Measurements from ENCODE around the gene EVPL.
"Not testable (repeated sequence)": the region's sequence is repeated elsewhere in the genome, so short reads cannot be mapped to it uniquely, and the experiment has no call there.

EVPL gene

DNA sequence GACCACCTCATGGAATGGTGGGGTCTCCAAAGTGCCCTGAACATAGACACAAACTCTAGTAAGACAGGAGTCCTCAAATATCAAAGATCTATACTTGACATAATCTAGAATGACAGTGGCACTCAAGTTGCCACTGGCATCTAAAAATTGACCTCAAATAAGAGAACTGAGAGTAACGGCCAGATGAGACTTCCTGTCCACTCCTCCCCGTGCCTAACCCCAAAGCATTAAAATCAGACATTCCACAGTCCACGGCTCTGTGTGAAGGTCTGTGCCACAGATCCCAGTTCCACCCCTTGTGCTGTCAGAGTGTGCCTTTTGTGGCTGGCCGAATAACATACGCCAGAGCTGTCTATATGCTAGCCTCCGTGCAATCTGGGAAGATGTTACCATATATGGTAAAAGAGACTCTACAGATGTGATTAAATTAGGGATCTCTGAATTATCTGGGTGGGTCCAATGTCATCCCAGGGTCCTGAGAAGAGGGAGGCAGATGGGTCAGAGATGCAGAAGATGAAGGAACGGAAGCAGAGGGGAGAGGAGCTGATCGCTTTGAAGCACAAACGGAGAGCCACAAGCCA, 21.0 kb upstream of the EVPL start:
- DNase-seq (ENCODE audit: low read depth), result no peak

DNA sequence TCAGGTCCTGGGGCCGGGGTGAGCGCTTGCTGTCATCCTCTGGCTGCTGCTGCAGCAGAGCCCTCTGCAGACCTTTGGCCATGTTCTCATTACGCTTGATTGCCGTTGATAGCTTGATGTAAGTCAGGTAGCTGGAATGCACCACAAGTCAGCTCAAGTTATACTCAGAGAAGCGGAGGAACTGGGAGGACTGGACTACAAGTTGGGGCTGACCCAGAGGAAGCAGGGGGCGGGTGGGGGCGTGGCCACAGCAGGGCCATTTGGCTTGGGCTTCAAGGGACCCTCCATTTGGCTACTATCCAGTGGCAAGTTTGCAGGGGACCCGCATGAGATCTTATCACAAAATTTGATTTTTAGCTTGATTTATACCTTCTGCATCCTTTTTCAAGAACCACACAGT, 19.0 kb upstream of the EVPL start:
- DNase-seq (ENCODE audit: low read depth), result no peak

DNA sequence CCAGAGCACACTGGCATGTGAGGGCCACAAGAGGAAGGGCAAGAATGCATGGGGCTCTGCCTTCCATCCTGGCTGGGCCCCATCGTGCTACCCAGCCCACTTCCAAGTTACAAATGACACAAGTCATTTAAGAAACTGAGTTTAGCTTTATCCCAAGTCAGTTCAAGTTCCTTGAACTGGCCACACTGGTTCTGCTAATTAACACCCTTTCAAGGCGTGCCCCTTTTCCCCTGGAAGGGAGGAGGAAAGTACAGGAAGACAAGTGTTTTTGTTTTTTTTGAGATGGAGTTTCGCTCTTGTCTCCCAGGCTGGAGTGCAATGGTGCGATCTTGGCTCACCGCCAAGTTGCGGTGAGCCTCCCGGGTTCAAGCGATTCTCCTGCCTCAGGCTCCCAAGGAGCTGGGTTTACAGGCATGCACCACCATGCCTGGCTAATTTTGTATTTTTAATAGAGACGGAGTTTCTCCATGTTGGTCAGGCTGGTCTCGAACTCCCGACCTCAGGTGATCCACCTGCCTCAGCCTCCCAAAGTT, 17.4 kb upstream of the EVPL start:
- not testable (repeated sequence) for DNase-seq (ENCODE audit: low read depth)

DNA sequence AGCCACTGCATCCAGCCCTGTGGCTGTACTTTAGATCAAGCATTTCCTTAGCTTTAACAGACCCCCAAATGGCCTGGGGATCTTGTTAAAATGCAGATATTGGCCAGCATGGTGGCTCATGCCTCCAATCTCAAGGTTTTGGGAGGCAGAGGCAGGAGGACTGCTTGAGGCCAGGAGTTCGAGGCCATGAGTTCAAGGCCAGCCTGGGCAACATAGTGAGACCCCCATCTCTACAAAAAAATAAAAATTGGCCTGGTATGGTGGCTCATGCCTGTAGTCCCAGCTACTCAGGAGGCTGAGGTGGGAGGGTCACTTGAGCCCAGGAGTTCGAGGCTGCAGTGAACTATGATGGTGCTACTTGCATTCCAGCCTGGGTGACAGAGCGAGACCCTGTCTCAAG, 15.8 kb upstream of the EVPL start:
- not testable (repeated sequence) for DNase-seq (ENCODE audit: low read depth)

DNA sequence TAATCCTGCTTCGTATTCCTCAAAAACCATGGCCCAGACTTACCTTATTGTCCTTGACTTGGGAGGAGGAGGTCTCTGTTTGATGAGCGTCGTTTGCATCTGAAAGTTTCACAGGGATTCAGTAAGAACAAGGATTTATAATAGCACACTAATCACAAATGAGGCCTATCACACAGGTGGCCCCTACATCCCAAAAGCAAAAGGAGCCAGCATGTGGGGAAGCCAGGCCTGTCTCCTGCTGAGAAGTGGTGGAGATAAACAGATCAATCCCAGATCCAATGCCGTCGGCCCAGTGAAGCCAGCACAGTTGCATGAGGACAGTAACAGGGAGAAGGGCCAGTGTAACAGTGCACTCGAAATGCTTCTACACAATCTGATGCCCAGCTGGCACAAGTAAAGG, 13.3 kb upstream of the EVPL start:
- no peak for DNase-seq (ENCODE audit: low read depth)

DNA sequence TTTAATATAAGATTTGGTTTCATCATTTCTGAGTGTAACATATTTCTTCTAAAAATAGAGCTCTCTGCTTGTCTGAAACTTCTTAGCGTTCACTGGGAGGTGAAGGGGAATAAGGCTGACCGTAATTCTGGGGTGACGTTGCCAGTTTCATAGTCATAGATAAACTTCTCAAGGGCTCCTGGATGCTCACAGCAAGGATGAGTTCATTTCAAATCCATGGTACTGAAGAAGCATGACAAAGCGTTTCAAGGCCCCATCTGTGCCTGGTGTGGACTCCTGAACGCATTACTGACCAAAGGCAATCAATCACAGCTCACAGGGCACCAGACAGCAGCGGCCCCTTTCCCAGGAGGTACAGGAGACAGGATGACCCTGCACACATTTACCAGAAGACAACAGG, 12.0 kb upstream of the EVPL start:
- DNase-seq (ENCODE audit: low read depth), result no peak

DNA sequence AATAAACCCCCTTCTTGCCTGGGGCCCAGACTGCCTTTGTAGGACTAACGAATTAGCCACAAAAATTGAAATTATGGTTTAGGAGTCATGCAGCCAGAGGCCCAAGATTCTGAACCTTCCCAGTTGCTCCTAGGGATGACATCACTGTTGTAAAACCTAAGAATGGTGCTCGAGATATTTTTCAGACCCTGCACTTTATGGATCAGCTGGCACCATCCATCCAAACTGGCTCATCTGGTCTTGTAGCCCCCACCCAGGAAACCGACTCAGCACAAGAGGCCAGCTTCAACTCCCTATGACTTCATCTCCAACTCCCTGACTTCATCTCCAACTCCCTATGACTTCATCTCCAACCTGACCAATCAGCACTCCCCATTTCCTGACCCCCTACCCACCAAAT, 10.9 kb upstream of the EVPL start:
- DNase-seq (ENCODE audit: low read depth), result no peak

DNA sequence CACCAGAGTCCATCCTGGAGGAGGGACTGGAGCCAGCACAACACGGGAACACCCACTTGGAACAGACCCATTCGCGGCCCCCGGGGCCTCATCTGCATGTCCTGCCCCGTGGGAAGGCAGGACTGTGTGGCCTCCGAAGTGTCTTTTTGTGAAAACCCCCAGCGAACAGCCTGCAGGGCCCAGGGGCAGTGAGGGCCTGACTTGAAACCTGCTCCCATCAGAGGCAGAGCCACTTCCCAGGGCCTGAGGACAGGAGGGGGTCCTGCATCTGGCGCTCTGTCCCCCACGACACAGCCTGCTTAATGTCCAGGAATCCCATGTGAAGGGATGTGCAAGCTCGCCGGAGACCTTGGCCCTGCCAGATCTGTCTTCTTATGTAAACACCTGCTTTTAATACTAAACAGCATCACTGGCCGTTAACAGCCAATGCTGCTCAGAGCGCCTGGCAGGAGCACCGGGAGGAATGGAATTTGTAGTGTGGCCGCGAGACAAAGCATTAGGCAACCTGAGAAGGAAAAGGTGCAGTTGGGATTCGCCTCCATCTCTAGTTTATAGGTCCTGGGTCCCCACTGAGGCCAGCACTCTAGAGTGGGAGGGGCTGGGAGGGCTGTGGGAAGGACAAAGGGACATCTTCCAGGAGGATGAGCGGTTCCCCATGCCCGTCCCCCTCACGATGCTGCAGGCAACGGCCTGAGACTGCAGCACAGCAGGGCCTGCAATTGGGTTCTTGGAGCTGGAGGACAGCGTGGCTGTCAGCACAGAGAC, 9.6 kb upstream of the EVPL start:
- DNase-seq (ENCODE audit: low read depth), result no peak

DNA sequence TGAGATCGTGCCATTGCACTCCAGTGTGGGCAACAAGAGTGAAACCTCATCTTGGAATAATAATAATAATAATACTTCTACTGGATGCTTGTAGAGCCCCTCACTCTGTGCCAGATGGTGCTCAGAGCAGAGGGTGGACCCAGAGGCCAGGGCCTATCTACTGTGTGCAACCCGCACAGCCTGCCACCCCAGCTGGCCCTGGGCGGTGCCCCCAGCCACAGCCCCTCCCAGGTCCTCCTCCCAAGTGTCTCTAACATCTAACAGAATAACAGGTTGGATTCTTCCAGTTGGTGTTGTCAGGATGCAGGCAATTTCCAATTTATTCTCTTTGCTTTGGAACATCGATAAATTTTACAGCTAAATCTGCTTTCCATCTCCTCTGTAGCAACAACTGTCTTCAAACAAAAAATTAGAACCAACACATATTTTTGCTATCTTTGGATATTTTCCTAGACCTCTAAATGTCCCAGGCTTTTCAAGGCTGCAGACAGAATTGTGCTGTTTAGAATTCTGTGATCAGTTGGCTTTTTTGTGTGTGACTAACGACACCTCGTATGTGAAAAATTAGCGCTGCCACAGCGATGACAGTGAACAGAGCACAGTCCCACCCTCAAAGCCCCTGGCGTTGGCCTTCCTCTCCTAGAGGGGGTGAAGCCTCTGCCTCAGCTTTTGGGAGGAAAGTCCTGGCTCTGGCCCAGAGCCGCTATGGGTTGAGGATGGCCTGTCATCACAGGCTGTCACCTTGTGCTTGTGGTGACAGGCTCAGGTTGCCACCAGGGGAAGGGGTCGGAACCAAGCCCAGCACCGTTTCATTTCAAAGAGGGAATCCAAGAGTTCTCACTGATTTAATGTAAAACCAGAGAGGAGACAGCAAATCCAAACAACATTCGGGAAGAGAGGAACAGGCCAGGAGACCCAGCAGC, 7.6 kb upstream of the EVPL start:
- DNase-seq (ENCODE audit: low read depth), result no peak

DNA sequence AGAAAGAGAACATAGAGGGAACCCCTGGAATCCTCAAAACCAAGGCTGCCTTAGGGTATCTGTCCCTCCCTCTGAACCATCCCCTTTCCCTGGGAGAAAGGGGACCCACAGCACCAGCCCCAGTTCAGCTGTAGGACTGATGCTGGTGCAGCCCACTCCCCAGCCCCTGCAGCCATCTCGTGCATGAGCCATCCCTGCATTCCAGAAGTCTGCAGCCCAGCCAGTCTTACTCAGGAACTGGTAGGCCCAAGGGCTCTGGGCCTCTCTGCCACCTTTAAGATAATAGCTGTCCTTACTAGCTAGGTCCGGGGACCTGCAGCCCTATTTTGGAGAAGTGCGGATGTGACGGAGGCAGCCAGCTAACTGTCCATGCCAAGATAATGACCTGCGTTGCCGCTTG, 6.0 kb upstream of the EVPL start:
- DNase-seq (ENCODE audit: low read depth), result no peak

DNA sequence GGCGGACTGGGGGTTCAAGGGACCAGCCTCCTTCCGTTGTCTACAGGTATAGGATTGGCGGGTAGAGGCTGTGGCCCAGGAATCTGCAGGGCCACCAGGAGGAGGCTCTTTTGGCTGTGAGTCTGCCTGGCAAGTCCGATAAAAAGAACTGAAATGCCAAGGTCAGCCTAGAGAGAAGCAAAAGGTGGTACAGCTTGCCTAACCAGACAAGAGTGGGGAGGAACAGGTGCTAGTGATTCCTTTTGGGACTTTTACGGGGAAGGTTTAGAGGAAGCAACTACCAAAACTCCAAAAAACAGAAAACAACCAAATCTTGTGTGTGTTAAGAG, 5.6 kb upstream of the EVPL start:
- no peak for DNase-seq (ENCODE audit: low read depth)

DNA sequence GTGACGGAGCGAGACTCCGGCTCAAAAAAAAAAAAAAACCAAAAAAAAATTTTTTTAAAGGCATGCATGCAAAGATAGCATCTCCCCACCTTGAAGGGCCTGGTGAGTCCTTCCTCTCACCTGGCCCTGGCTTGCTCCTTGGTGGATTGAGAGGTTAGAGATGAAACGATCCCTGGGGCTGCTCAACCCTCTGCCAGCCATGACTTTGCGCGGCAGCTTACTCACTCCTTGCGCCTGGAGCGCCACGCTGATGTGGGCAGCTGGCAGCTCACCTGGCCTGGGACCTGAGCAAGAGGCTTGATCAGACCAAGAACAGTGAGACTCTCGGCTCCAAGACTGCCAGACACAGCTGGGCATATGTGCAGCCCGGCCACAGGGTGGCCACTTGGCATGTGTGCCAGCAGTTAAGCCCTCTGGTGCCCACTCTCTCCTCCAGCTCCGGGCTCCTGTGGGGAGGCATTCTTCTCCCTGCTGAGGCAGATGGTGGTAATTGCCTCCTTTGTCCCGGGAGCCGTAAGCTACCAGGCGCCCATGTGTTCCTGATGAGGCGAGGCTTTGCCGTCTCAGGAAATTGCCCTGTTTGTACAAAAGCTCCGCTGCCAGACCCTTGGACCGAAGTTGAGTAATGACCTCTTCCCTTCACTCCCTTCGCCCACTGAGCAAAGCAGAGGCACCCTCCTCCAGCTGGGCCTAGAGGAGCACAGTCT, 5.1 kb upstream of the EVPL start:
- no peak for DNase-seq (ENCODE audit: low read depth)

DNA sequence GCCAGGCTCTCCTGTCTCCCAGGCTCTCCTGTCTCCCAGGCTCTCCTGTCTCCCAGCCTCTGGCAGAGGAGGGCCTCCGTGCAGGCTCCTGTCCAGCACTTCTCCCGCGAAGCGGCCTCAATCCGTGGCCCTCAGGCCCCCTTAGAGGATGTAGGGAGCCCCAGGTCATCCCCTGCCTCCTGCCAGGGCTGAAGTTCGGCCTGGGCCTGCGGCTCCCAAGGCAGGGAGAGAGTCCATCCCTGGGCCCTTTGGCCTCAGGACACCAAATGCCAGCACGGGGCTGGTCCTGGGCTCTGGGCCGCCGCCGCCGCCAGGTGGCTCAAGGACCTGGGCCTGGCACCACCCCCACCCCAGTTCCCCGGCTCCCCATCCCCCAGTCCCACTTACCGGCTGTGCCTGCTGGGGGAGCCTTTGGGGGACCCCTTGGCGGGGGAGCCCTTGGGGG, 370 bp downstream of the EVPL start:
- DNase-seq (ENCODE audit: low read depth), result no peak

DNA sequence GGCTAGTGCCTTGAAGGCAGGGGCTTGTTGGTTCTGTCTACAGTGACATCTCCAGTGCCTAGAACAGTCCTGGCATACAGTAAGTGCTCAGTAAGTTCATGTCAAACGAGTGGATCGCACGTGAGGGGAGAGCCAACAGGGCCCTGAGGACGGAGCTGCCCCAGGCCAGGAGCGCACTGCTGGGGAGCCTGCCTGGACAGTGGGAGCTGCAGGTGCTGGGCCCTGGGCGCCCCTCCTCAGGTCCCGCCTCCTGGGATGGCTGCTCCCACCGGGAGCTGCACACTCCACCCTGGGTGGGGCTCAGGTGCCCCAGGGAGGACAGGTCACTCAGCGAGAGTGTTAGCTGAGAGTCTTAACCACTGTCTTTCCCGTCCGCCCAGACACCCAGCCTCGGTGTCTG, 1.8 kb downstream of the EVPL start:
- DNase-seq (ENCODE audit: low read depth), result no peak

DNA sequence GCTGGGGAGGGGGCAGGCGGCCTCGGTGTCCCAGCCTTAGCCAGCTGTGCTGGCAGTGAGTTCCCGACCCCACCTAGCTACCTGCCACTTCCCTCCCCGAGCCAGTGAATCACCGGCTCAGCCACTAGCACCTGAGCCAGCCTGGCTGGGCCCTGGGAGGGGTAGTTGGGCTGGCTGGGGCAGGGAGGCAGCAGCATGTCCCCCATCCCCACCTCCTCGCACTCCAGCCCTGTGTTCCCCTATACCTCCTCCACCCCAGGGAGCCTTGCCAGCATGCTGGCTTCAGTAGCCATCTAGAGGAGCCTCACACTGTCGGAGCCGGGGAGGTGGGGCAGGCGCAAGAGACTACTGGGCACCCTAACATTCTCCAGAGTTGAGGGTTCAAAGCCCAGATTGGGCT, 2.8 kb downstream of the EVPL start:
- DNase-seq (ENCODE audit: low read depth), result no peak

DNA sequence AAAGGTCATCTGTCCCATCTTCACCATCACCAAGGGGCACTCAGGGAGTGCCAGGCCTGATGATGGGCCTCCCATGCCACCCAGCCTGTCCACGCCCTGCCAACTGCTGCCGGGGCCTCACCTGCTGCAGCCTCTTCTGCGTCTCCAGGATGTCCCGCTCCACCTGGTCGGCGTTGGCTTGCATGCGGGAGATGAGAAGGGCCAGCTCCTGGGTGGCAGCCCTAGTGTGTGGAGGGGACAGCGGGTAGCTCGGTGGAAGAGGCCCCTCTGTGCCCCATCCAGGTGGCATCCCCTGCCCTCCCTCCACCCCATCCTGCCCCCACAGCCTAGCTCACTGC, 3.2 kb downstream of the EVPL start:
- no peak for DNase-seq (ENCODE audit: low read depth)

DNA sequence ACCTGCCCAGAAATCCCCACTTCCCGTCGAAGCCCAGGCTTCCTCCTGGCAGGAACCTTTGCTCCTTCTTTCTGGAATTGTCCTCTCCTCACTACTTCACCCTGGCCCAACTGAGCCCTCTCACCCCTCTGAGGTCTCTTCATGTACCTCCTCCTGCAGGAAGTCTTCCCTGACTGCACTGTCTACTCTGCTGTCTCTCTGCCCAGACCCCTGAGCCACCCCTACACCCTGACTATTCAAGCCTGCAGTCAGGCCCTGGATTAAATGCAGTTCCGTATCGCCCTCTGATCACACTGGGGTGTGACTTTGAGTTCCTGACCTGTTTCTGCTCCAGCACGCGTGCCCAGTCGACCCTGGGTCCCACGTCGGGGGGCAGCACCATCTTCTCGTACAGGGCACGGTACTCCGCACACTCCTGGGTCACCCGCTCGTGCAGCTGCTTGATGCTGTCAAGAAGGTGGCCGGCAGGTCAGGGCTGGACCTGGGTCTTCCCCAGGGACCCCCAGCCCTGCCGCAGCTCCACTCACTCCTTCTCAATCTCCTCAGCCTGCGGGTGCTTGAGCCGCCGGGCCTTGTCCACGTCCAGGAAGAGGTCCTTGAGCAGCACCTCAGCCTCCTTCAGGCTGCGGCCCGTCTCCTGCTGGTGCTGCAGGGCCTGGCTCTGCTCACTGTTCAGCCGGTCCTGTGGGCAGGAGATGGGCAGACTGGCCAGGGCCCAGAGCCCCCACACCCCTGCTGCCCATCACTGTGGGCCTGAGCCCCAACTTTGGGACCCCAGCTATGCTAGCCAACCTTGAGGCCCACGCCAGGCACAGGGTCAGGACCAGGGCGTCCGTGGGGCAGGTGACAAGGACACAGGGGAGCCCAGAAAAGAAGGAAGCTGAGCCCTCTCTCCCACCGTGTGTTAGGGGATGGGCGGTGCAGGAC, 3.9 kb downstream of the EVPL start:
- DNase-seq (ENCODE audit: low read depth), result no peak

DNA sequence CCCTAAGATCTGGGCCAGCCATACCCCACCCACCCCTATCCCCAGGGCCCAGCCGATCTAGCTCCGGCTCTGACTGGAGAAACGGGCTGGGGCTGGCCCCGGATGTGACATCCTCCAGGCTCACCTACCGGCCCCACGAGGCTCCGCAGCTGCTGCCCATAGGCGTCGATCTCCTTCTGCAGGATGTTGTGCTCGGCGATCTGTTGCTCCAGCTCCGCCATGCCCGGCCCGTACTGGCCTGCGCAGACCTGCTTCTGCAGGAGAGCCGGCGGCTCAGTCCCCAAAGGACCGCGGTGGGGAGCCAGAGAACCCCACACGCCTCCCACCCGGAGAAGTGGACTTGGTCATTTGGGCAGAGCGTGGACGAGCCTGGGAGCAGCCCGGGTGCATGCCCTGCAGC, 4.8 kb downstream of the EVPL start:
- DNase-seq (ENCODE audit: low read depth), result no peak

DNA sequence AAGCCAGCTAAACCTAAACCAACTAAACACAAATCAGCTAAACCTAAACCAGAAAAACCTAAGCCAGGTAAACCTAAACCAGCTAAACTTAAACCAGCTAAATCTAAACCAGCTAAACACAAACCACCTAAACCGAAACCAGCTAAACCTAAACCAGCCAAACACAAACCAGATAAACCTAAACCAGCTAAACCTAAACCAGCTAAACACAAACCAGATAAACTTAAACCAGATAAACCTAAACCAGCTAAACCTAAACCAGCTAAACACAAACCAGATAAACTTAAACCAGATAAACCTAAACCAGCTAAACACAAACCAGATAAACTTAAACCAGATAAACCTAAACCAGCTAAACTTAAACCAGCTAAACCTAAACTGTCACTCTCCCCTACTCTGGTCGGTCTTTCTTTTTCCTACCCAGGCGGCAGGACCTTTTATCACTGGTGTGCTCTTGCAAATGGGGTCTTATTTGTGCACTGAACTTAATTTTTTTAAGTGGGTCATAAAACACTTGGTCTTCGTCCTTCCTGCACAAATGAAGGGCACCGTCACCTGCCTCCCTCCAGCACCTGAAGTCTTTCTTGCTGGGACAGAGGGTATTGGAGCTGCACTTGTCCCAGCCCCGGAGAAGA, 7.2 kb downstream of the EVPL start:
- DNase-seq (ENCODE audit: low read depth), result no peak

DNA sequence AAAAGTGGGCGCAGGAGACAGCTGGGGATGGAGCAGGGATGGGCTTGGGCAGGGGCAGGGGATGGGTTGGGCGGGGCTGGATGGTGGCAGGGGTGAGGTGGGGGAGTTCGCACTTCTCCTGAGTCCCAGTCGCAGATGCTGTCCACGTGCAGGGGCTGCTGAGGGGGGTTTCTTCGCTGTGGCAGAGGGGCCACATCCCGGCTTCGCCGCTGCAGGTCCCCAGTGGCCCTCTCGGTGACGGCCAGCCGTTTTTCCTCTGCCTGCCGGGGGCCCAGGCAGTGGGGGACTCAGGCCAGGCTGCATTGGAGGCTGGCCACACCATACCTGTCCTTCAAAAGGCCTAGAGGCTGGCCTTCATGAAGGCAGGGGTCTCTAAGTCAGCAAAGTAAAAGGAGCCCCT, 8.3 kb downstream of the EVPL start:
- no peak for DNase-seq (ENCODE audit: low read depth)

DNA sequence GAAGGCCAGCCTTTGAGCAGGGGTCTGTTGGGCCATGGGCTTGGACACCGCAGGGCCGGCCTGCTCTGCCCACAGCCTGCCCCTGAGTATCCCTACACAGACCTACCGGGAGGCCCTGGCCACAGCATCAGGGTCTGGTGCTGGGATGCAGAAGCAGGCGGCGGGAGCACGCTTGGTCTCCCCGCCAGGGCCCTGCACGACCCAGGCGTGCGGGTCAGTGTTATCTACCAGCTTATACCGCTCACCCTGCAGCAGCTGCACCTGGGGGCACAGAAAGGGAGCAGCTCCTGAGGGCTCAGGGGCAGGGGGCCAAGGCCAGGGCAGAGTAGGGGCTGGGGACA, 8.8 kb downstream of the EVPL start:
- DNase-seq (ENCODE audit: low read depth), result no peak

Data from activated T-cell treated with anti-CD3 and anti-CD28 coated beads for 48 hours (primary cell).